Uterus (tissue), 2 donors: ENCODE data around the gene EVL.

Experiments
- POLR2A ChIP-seq, 2 donors: fragments of 450-650 bp; IDR thresholded peaks; one replicate each; pipeline ENCODE4 v1.6.1; 2016; ENCODE audit warnings: antibody characterized with exemption in 2 of 2, mild to moderate bottlenecking in 1 of 2, moderate library complexity in 1 of 2
- TF ChIP-seq, protein P1 (sequence below), 4 experiments: fragments of 200-600 bp in 2 of 4; fragments of 450-650 bp in 2 of 4; sonication (generic) in 2 of 4; IDR thresholded peaks; one replicate each; pipeline ENCODE4 v1.5.1; 2016 to 2019; ENCODE audit warnings: antibody characterized with exemption in 4 of 4, mild to moderate bottlenecking in 2 of 4, moderate library complexity in 1 of 4

DNA sequence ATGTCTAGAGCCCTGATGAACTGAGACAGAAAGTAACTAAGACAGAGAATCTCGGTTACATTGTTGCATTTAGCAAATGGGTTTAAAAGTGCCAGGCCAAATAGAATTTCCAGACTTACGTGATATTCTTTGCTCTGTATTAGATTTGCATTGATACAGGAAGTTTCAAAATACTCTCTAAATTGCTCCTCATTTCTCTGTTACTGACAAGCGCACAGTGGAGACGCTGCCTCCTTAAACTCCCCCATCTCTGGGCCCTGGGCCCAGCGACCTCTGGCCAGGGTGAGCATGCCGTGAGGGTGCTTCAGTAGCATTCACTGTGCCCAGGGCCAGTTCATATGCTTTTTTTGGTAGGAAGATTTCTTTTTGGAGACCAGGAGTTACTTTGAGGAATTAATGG, 22.9 kb upstream of the EVL start:
- TF ChIP-seq, protein P1, sequence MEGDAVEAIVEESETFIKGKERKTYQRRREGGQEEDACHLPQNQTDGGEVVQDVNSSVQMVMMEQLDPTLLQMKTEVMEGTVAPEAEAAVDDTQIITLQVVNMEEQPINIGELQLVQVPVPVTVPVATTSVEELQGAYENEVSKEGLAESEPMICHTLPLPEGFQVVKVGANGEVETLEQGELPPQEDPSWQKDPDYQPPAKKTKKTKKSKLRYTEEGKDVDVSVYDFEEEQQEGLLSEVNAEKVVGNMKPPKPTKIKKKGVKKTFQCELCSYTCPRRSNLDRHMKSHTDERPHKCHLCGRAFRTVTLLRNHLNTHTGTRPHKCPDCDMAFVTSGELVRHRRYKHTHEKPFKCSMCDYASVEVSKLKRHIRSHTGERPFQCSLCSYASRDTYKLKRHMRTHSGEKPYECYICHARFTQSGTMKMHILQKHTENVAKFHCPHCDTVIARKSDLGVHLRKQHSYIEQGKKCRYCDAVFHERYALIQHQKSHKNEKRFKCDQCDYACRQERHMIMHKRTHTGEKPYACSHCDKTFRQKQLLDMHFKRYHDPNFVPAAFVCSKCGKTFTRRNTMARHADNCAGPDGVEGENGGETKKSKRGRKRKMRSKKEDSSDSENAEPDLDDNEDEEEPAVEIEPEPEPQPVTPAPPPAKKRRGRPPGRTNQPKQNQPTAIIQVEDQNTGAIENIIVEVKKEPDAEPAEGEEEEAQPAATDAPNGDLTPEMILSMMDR (IDR thresholded peaks at IDR 0.05), result no peak
- no peak for TF ChIP-seq POLR2A (IDR thresholded peaks at IDR 0.05)
